ACC112 (cell line): Measurements from ENCODE around the gene PSMB5.

Source experiments
- H2AFZ ChIP-seq: fragments of 200-600 bp; sonication (generic); one replicate; pipeline ENCODE4 v1.6.0; 2017; ENCODE audit warnings: antibody characterized with exemption, low read length; ENCODE audit not compliant: unreplicated experiment
- H3K27ac ChIP-seq: fragments of 200-600 bp; sonication (generic); 2 replicates; pipeline ENCODE4 v1.5.1; 2014; ENCODE audit warnings: low read depth, mild to moderate bottlenecking, antibody characterized with exemption, low read length, moderate library complexity
- H3K27me3 ChIP-seq: fragments of 200-600 bp; sonication (generic); 2 replicates; pipeline ENCODE4 v1.6.1; 2014; ENCODE audit warnings: mild to moderate bottlenecking, antibody characterized with exemption, low read length, moderate library complexity, mixed read lengths; ENCODE audit not compliant: insufficient read depth
- H3K36me3 ChIP-seq: fragments of 200-600 bp; sonication (generic); 2 replicates; pipeline ENCODE4 v1.6.1; 2016; ENCODE audit warnings: mild to moderate bottlenecking, antibody characterized with exemption, low read length, moderate library complexity, mixed read lengths; ENCODE audit not compliant: insufficient read depth
- H3K4me1 ChIP-seq: fragments of 200-600 bp; sonication (generic); one replicate; pipeline ENCODE4 v1.6.1; 2016; ENCODE audit warnings: low read length, mixed read lengths; ENCODE audit not compliant: insufficient read depth, unreplicated experiment, control insufficient read depth
- H3K4me3 ChIP-seq: fragments of 200-600 bp; sonication (generic); 2 replicates; pipeline ENCODE4 v1.5.1; 2014; ENCODE audit warnings: mild to moderate bottlenecking, low read depth, low read length
- H3K79me2 ChIP-seq: fragments of 200-600 bp; sonication (generic); one replicate; pipeline ENCODE4 v1.6.0; 2016; ENCODE audit warnings: low read length; ENCODE audit not compliant: control insufficient read depth, unreplicated experiment, insufficient read depth

Gene PSMB5

GRCh38 chr14:22997676-22998323 is 36.9 kb downstream of the PSMB5 start:
- Histone ChIP-seq H3K27ac (no peak overlapping the region), H3K4me3 (no peak overlapping the region), H2AFZ (no peak overlapping the region), H3K79me2 (no peaks in the 10 kb centered on the region), H3K36me3 (no peaks in the 10 kb centered on the region), H3K27me3 (no peaks in the 10 kb centered on the region), H3K4me1 (peaks cover 5% of the 10 kb centered on the region)

- Histone ChIP-seq H3K27me3 (no peaks in the 10 kb centered on the region), H3K27ac (no peak overlapping the region), H3K79me2 (no peaks in the 10 kb centered on the region), H2AFZ (no peak overlapping the region), H3K36me3 (no peaks in the 10 kb centered on the region), H3K4me1 (peaks cover 5% of the 10 kb centered on the region), H3K4me3 (no peak overlapping the region)
These were observed 37.7 kb downstream of the PSMB5 start for GRCh38 chr14:22996768-22997654.

DNA sequence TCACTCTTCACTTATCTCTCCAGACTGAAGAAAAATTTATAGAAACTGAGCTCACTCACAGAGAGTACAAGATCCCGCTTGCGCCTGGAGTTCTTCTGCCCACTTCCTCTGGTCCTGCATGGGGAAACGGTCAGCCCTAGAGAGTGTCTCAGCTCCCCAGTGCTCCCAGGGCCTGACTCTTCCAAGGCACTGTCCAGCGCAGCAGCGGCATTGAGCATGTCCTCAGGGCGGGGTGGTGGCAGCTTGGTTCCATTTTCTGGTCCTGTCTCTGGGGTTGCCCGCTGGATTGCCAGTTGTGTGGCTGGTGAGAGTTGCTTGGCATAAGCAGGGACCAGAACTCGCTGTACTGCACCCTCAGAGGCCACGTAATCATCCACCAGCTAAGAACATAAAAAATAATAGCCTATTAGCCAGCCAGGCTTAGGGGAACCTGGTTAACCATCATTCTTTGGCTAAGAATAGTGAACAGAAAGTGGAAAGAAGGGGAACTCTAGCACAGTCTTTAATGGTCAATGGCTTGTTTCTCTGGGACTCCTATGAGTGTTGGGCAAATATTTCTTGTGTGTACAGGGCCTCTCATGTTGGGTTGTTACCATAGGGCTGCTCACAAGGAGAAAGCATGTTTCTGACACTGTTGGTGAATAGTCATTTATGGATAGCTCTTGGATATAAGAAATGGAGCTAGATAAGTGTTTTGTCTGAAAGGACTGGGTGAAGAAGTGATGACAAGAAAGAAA is 38.6 kb downstream of the PSMB5 start:
- H2AFZ ChIP-seq = no peak overlapping the region
- H3K36me3 ChIP-seq = no peaks in the 10 kb centered on the region
- no peak overlapping the region for H3K27ac ChIP-seq
- peaks cover 5% of the 10 kb centered on the region for H3K4me1 ChIP-seq
- no peaks in the 10 kb centered on the region for H3K27me3 ChIP-seq
- no peaks in the 10 kb centered on the region for H3K79me2 ChIP-seq
- no peak overlapping the region for H3K4me3 ChIP-seq

DNA sequence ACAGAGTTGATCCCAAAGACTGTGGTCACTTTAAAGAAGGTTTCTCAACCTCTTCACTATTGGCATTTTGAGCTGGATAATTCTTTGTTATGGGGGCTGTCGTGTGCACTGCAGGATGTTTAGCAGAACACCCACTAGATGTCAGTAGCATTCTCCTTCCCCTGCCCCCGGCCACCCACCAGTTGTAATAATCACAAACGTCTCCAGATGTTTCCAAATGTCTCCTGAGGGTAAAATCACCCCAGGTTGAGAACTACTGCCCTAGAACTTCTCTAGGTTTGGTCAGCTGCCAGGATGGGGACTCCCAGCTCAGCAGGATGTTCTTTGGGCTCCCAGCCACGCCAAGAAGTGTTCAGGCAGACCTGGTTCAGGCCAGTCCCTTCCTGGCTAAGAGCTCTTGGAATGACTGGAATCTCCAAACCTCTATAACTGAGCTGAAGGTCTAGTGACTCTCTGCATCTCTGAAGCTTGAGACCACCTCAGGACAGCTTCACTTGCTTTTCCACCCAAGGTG is 39.9 kb downstream of the PSMB5 start:
- Histone ChIP-seq H3K4me3 (no peak overlapping the region), H3K4me1 (peaks cover 5% of the 10 kb centered on the region), H3K27me3 (no peaks in the 10 kb centered on the region), H3K27ac (no peak overlapping the region), H2AFZ (no peak overlapping the region), H3K36me3 (no peaks in the 10 kb centered on the region), H3K79me2 (no peaks in the 10 kb centered on the region)

- H3K36me3 ChIP-seq = no peaks in the 10 kb centered on the region
- no peak overlapping the region for H2AFZ ChIP-seq
- peaks cover 5% of the 10 kb centered on the region for H3K4me1 ChIP-seq
- H3K4me3 ChIP-seq = no peak overlapping the region
- no peak overlapping the region for H3K27ac ChIP-seq
- no peaks in the 10 kb centered on the region for H3K27me3 ChIP-seq
- H3K79me2 ChIP-seq = no peaks in the 10 kb centered on the region
These were observed 41.2 kb downstream of the PSMB5 start for GRCh38 chr14:22993517-22993916.

GRCh38 chr14:22991852-22992251 is 42.8 kb downstream of the PSMB5 start:
- Histone ChIP-seq H3K4me1 (peaks cover 5% of the 10 kb centered on the region), H3K27me3 (no peaks in the 10 kb centered on the region), H3K27ac (no peak overlapping the region), H3K4me3 (no peak overlapping the region), H2AFZ (no peak overlapping the region), H3K79me2 (no peaks in the 10 kb centered on the region), H3K36me3 (no peaks in the 10 kb centered on the region)

- no peak overlapping the region for H3K27ac ChIP-seq
- peaks cover 3% of the 10 kb centered on the region for H3K4me1 ChIP-seq
- H3K36me3 ChIP-seq = no peaks in the 10 kb centered on the region
- no peaks in the 10 kb centered on the region for H3K27me3 ChIP-seq
- H3K4me3 ChIP-seq = no peak overlapping the region
- H3K79me2 ChIP-seq = peaks cover 4% of the 10 kb centered on the region
- no peak overlapping the region for H2AFZ ChIP-seq
These were observed 47.4 kb downstream of the PSMB5 start for GRCh38 chr14:22987291-22987690.

- no peak overlapping the region for H3K27ac ChIP-seq
- H3K4me1 ChIP-seq = peaks cover 3% of the 10 kb centered on the region
- no peaks in the 10 kb centered on the region for H3K27me3 ChIP-seq
- peaks cover 12% of the 10 kb centered on the region for H3K79me2 ChIP-seq
- H2AFZ ChIP-seq = no peak overlapping the region
- no peaks in the 10 kb centered on the region for H3K36me3 ChIP-seq
- no peak overlapping the region for H3K4me3 ChIP-seq
These were observed 48.1 kb downstream of the PSMB5 start for GRCh38 chr14:22986508-22987054.

- H3K36me3 ChIP-seq = no peaks in the 10 kb centered on the region
- H3K4me1 ChIP-seq = peaks cover 3% of the 10 kb centered on the region
- no peaks in the 10 kb centered on the region for H3K27me3 ChIP-seq
- H3K27ac ChIP-seq = no peak overlapping the region
- no peak overlapping the region for H3K4me3 ChIP-seq
- no peak overlapping the region for H2AFZ ChIP-seq
- peaks cover 17% of the 10 kb centered on the region for H3K79me2 ChIP-seq
These were observed 48.7 kb downstream of the PSMB5 start for GRCh38 chr14:22985894-22986507.
